Measurements from ENCODE around the gene DAO. TPM values are rescaled to one million over a fixed set of nuclear protein-coding genes. Genes with fewer than 3 reads are reported as not detected.

DAO gene
- total RNA-seq, 1 experiment from 2014 or later = not detected

GRCh38 chr12:108846290-108846701 is 33.6 kb upstream of the DAO start:
- Histone ChIP-seq H3F3A (ENCODE audit: insufficient read depth, low read depth) (peaks cover 1% of the 10 kb centered on the region; the same call in 1 of the 2 replicates), H2AFZ (no peak overlapping the region), H3K4me3 (no peak overlapping the region), H3K27ac (no peak overlapping the region), H3K4me1 (replicated peaks; ENCODE audit: insufficient read depth) (no peaks in the 10 kb centered on the region), H3K4me2 (no peak overlapping the region), H3K9me3 (ENCODE audit: insufficient read depth, low read depth) (no peaks in the 10 kb centered on the region), H3K9me2 (ENCODE audit: insufficient read depth) (no peaks in the 10 kb centered on the region), H3K36me3 (ENCODE audit: low read depth) (peaks cover 13% of the 10 kb centered on the region; the same call in 1 of the 2 replicates), H3K27me3 (ENCODE audit: insufficient read depth, low read depth) (no peaks in the 10 kb centered on the region), H4K20me1 (ENCODE audit: insufficient read depth) (no peaks in the 10 kb centered on the region), H3K79me2 (ENCODE audit: low read depth) (peaks cover 9% of the 10 kb centered on the region)
- no TSS peak for BruUV-seq (replicated peaks)
- CTCF ChIA-PET = no interaction called here
- intact Hi-C loops (cut with micrococcal nuclease; ENCODE audit: unreplicated experiment) = no loop called here
- TF ChIP-seq CTCF (conservative IDR thresholded peaks at IDR 0.05) (no peak), EZH2 (IDR thresholded peaks at IDR 0.05; ENCODE audit: low read depth) (no peak)
- no peak for DNase-seq
- POLR2A ChIA-PET (ENCODE audit: unreplicated experiment) = no interaction called here

- no peaks in the 10 kb centered on the region for H4K20me1 ChIP-seq (ENCODE audit: insufficient read depth)
- no peak overlapping the region for H3K27ac ChIP-seq
- DNase-seq = no peak
- H3K79me2 ChIP-seq (ENCODE audit: low read depth) = peaks cover 15% of the 10 kb centered on the region
- H3F3A ChIP-seq (ENCODE audit: insufficient read depth, low read depth) = peaks cover 14% of the 10 kb centered on the region; the same call in 1 of the 2 replicates
- H3K4me2 ChIP-seq = no peak overlapping the region
- H3K36me3 ChIP-seq (ENCODE audit: low read depth) = peaks cover 7% of the 10 kb centered on the region; the same call in 1 of the 2 replicates
- no peaks in the 10 kb centered on the region for H3K4me1 ChIP-seq (replicated peaks; ENCODE audit: insufficient read depth)
- intact Hi-C loops (cut with micrococcal nuclease; ENCODE audit: unreplicated experiment) = no loop called here
- ChIA-PET POLR2A (ENCODE audit: unreplicated experiment) (no interaction called here), CTCF (no interaction called here)
- no peaks in the 10 kb centered on the region for H3K9me2 ChIP-seq (ENCODE audit: insufficient read depth)
- H3K9me3 ChIP-seq (ENCODE audit: insufficient read depth, low read depth) = no peaks in the 10 kb centered on the region
- no peaks in the 10 kb centered on the region for H3K27me3 ChIP-seq (ENCODE audit: insufficient read depth, low read depth)
- no TSS peak for BruUV-seq (replicated peaks)
- no peak overlapping the region for H2AFZ ChIP-seq
- H3K4me3 ChIP-seq = no peak overlapping the region
- TF ChIP-seq EZH2 (IDR thresholded peaks at IDR 0.05; ENCODE audit: low read depth) = no peak
- no peak for TF ChIP-seq CTCF (conservative IDR thresholded peaks at IDR 0.05)
Measured at GRCh38 chr12:108847705-108848104, 32.2 kb upstream of the DAO start.

- H2AFZ ChIP-seq = no peak overlapping the region
- no peaks in the 10 kb centered on the region for H3K9me3 ChIP-seq (ENCODE audit: insufficient read depth, low read depth)
- ChIA-PET CTCF (interaction anchor here (0.6 kb wide), 1 partner anchor 17 kb away, joined by 4 read pairs; no protein-coding TSS in a partner anchor), POLR2A (ENCODE audit: unreplicated experiment) (interaction anchor here (0.7 kb wide), 1 partner anchor 1756 kb away, joined by 8 read pairs; no protein-coding TSS in a partner anchor)
- H3K36me3 ChIP-seq (ENCODE audit: low read depth) = peaks cover 7% of the 10 kb centered on the region; the same call in 1 of the 2 replicates
- H3K27me3 ChIP-seq (ENCODE audit: insufficient read depth, low read depth) = no peaks in the 10 kb centered on the region
- no peak overlapping the region for H3K27ac ChIP-seq
- intact Hi-C loops (cut with micrococcal nuclease; ENCODE audit: unreplicated experiment) = no loop called here
- no peak for DNase-seq
- peaks cover 14% of the 10 kb centered on the region for H3K4me1 ChIP-seq (replicated peaks; ENCODE audit: insufficient read depth)
- H3K4me2 ChIP-seq = no peak overlapping the region
- H3K79me2 ChIP-seq (ENCODE audit: low read depth) = peaks cover 27% of the 10 kb centered on the region
- no TSS peak for BruUV-seq (replicated peaks)
- no peaks in the 10 kb centered on the region for H4K20me1 ChIP-seq (ENCODE audit: insufficient read depth)
- no peak overlapping the region for H3K4me3 ChIP-seq
- H3F3A ChIP-seq (ENCODE audit: insufficient read depth, low read depth) = peaks cover 32% of the 10 kb centered on the region
- H3K9me2 ChIP-seq (ENCODE audit: insufficient read depth) = no peaks in the 10 kb centered on the region
- no peak for TF ChIP-seq CTCF (conservative IDR thresholded peaks at IDR 0.05)
- no peak for TF ChIP-seq EZH2 (IDR thresholded peaks at IDR 0.05; ENCODE audit: low read depth)
Measured at GRCh38 chr12:108849660-108850059, 30.2 kb upstream of the DAO start.

Measured in PC-9 (cell line).